CD4-positive, alpha-beta memory T cell (primary cell): ENCODE results near the gene ARSI. TPM values are rescaled to one million over a fixed set of nuclear protein-coding genes. Genes with fewer than 3 reads are reported as not detected.
A peak's percentile ranks its signal among the peaks of the same experiment; 100 is the strongest.

Experiments
- CTCF ChIA-PET: fragments of 350-600 bp; sonication (Branson Sonifier 250); formaldehyde crosslinking; loops from one replicate; lab custom pipeline; 2021; ENCODE audit warnings: inconsistent platforms; ENCODE audit not compliant: partially characterized antibody; lab: Charles Lee
- POLR2A ChIA-PET: fragments of 350-600 bp; sonication (Branson Sonifier 250); formaldehyde crosslinking; loops from one replicate; lab custom pipeline; 2021; ENCODE audit not compliant: partially characterized antibody; lab: Charles Lee
- DNase-seq, 5 donors: peaks; one replicate each; pipeline versions ENCODE4 v3.0.0 to v3.0.0-alpha.2; 2020 to 2022; ENCODE audit warnings: mixed read lengths in 1 of 5
- H3K27ac ChIP-seq: one replicate; pipeline ENCODE4 v1.7.0; 2013; ENCODE audit warnings: low read depth, low read length
- H3K27me3 ChIP-seq: 2 replicates; pipeline ENCODE4 v1.7.0; 2013; ENCODE audit warnings: mild to moderate bottlenecking, low read length, moderate library complexity; ENCODE audit not compliant: insufficient read depth
- H3K36me3 ChIP-seq: 2 replicates; pipeline ENCODE4 v1.7.0; 2013; ENCODE audit warnings: mild to moderate bottlenecking, low read length, moderate library complexity; ENCODE audit not compliant: insufficient read depth
- H3K4me1 ChIP-seq: 2 replicates; pipeline ENCODE4 v1.7.0; 2013; ENCODE audit warnings: mild to moderate bottlenecking, low read length, moderate library complexity; ENCODE audit not compliant: insufficient read depth
- H3K4me3 ChIP-seq, 2 donors: one replicate each; pipeline ENCODE4 v1.7.0; 2013; ENCODE audit warnings: low read length in 2 of 2, mild to moderate bottlenecking in 1 of 2
- H3K9me3 ChIP-seq, 2 donors: one replicate each; pipeline ENCODE4 v1.7.0; 2013; ENCODE audit warnings: low read length in 2 of 2, control low read depth in 1 of 2; ENCODE audit not compliant: control insufficient read depth in 1 of 2
- H3K27ac Mint-ChIP-seq, 7 donors: one replicate each; pipeline ENCODE4 v1.8.0; 2020 to 2021; ENCODE audit warnings: mixed read lengths in 7 of 7, mild to moderate bottlenecking in 6 of 7, inconsistent platforms in 3 of 7, moderate library complexity in 3 of 7
- H3K27me3 Mint-ChIP-seq, 2 donors: one replicate each; pipeline ENCODE4 v1.8.0; 2020 to 2021; ENCODE audit warnings: mixed read lengths in 2 of 2
- H3K36me3 Mint-ChIP-seq, 2 donors: one replicate each; pipeline ENCODE4 v1.8.0; 2020 to 2021; ENCODE audit warnings: mixed read lengths in 2 of 2, inconsistent platforms in 1 of 2, mild to moderate bottlenecking in 1 of 2
- H3K4me1 Mint-ChIP-seq, 4 donors: one replicate each; pipeline ENCODE4 v1.8.0; 2020 to 2021; ENCODE audit warnings: mixed read lengths in 4 of 4, mild to moderate bottlenecking in 1 of 4
- H3K4me3 Mint-ChIP-seq, 8 donors: one replicate each; pipeline ENCODE4 v1.8.0; 2020 to 2021; ENCODE audit warnings: mixed read lengths in 8 of 8, mild to moderate bottlenecking in 7 of 8, moderate library complexity in 6 of 8, inconsistent platforms in 3 of 8
- H3K9me3 Mint-ChIP-seq, 8 donors: one replicate each; pipeline ENCODE4 v1.8.0; 2020 to 2021; ENCODE audit warnings: mixed read lengths in 8 of 8, mild to moderate bottlenecking in 5 of 8, inconsistent platforms in 3 of 8, moderate library complexity in 1 of 8
- intact Hi-C: fragments of 100-400 bp; cut with micrococcal nuclease; formaldehyde crosslinking; loops from one replicate; pipeline ENCODE4 v1.15.1; 2023
- polyA plus RNA-seq, 2 donors: library from polyadenylated mRNA; unstranded; fragments of 300-500 nt; fragmentation: Illumina TruSeq; gene quantifications; one replicate each; pipeline ENCODE4 v1.2.3, GENCODE V29; 2021
- total RNA-seq, 2 experiments: library from RNA; stranded (reverse); gene quantifications; one replicate each; pipeline ENCODE4 v1.2.3, GENCODE V29; 2021

ARSI gene
- total and polyA plus RNA-seq, 4 experiments from 2014 or later, result not detected

DNA sequence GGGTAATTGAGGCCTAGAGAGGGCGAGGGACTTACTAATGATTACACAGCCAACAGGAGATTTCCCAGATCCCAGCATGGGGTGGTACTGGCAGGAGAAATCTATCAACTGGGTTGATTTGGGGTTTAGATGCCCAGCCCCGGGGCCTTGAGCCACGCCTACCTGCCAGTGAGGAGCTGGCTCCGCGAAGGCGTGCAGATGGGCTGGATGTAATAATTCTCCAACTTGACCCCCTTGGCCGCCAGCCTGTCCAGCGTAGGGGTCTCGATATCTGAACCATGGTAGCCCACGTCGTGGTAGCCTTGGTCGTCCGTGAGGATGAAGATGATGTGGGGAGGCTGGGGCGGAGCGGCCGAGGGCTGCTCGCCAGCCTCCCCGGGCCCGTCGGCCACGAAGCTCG lies 804 bp downstream of the ARSI start:
- peaks cover 2 to 6% (median 5%) of the 10 kb centered on the region in 4 donors for H3K4me1 Mint-ChIP-seq
- H3K36me3 Mint-ChIP-seq, result no peaks in the 10 kb centered on the region
- DNase-seq, result no peak
- no peaks in the 10 kb centered on the region for H3K9me3 ChIP-seq
- peaks cover 14% of the 10 kb centered on the region for H3K27me3 ChIP-seq
- H3K4me1 ChIP-seq, result no peaks in the 10 kb centered on the region
- H3K4me3 ChIP-seq, result no peak overlapping the region
- peaks cover 13 to 33% of the 10 kb centered on the region in 2 donors for H3K27me3 Mint-ChIP-seq
- H3K9me3 Mint-ChIP-seq, result no peaks in the 10 kb centered on the region
- ChIA-PET CTCF (interaction anchor here (0.8 kb wide), 1 partner anchor 67 kb away, joined by 3 read pairs; no protein-coding TSS in a partner anchor), POLR2A (no interaction called here)
- intact Hi-C loops, result no loop called here
- H3K4me3 Mint-ChIP-seq, result peak overlapping the region in 2 of 8 donors; percentile 6 to 28
- H3K36me3 ChIP-seq, result no peaks in the 10 kb centered on the region
- no peak overlapping the region for H3K27ac ChIP-seq
- H3K27ac Mint-ChIP-seq, result no peak overlapping the region

GRCh38 chr5:150301170-150301505 lies 1.6 kb downstream of the ARSI start:
- Histone ChIP-seq H3K27me3 (peaks cover 14% of the 10 kb centered on the region), H3K36me3 (no peaks in the 10 kb centered on the region), H3K27ac (no peak overlapping the region), H3K4me3 (no peak overlapping the region), H3K4me1 (no peaks in the 10 kb centered on the region), H3K9me3 (no peaks in the 10 kb centered on the region)
- Mint-ChIP-seq H3K36me3 (no peaks in the 10 kb centered on the region), H3K4me3 (no peak overlapping the region), H3K27ac (no peak overlapping the region), H3K9me3 (peaks cover 0 to 1% (median 0%) of the 10 kb centered on the region in 8 donors), H3K27me3 (peaks cover 13 to 33% of the 10 kb centered on the region in 2 donors), H3K4me1 (peaks cover 2 to 6% (median 5%) of the 10 kb centered on the region in 4 donors)
- POLR2A ChIA-PET, result no interaction called here
- no peak for DNase-seq
- intact Hi-C loops, result no loop called here
- CTCF ChIA-PET, result no interaction called here

DNA sequence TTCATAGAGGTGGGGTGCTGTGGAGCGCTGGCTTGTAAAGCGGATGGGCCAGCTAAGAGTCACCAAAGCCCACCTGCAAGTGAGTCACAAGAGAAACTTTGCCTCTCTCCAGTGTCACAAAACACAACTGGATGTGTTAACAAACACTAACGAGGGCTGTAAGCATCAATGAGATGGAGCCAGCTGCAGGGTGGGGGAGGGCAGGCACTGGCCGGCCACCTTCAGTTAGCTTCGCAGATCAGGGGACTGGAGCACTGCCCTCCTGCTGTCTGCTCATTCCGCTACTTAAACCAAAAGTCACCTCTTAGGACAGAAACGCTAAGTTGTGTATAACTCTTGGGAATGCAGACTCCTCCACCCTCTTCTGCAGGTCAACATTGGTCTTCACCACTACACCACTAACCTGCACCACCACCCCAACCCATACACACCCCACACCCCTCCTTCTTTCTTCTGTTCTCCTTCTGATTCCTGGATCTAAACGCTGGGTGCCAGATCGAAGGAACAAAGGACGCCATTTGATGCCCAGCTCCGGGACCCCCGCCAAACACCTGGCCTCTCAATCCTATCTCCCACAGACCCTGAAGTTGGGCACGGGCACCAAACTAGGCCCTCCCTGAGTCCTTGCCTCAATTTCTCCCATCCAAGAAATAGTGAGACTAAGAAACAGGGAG lies 2.1 kb downstream of the ARSI start:
- ChIA-PET CTCF (no interaction called here), POLR2A (no interaction called here)
- H3K4me1 Mint-ChIP-seq, result peaks cover 2 to 6% (median 4%) of the 10 kb centered on the region in 4 donors
- no peak overlapping the region for H3K4me3 ChIP-seq
- H3K36me3 ChIP-seq, result no peaks in the 10 kb centered on the region
- peaks cover 0 to 1% (median 0%) of the 10 kb centered on the region in 8 donors for H3K9me3 Mint-ChIP-seq
- no peaks in the 10 kb centered on the region for H3K9me3 ChIP-seq
- H3K27me3 Mint-ChIP-seq, result peaks cover 13 to 33% of the 10 kb centered on the region in 2 donors
- no peaks in the 10 kb centered on the region for H3K36me3 Mint-ChIP-seq
- no peak for DNase-seq
- H3K4me3 Mint-ChIP-seq, result no peak overlapping the region
- intact Hi-C loops, result no loop called here
- no peaks in the 10 kb centered on the region for H3K4me1 ChIP-seq
- no peak overlapping the region for H3K27ac ChIP-seq
- H3K27me3 ChIP-seq, result peaks cover 14% of the 10 kb centered on the region
- no peak overlapping the region for H3K27ac Mint-ChIP-seq

DNA sequence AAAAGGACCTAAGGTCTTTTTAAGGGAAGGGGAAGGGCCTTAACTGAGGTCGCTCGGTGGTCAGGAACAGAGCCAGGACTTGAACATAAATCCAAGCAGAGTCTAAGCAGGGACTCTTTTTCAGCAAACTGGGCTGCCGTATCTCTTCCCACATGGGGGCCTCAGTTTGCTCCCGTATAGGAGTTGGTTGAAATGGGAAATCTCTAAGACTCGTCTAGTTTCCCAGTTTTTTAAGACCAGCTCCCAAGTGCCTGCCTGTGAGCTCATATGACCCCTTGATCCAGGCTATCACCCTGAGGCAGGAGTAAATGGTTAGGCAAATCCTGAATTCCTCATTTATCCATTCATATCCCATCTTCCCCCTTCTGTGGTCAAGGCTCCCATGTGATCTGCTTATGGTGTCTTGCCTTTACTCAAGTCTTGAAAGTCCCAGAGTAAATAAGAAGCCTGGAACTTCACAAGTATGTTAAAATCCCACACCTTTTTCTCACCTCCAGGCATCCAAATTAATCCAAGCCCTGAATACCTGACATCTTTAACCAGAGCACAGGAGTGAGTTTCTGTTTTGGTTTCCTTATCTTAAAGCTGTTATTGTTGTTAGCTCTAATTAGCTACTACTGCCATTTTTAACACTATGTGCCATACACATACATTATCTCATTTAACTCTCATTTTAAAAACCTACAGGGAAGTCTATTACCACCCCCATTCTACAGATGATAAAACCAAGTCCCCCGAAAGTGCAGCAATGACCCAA lies 3.0 kb downstream of the ARSI start:
- no peak overlapping the region for H3K27ac Mint-ChIP-seq
- ChIA-PET CTCF (no interaction called here), POLR2A (no interaction called here)

DNA sequence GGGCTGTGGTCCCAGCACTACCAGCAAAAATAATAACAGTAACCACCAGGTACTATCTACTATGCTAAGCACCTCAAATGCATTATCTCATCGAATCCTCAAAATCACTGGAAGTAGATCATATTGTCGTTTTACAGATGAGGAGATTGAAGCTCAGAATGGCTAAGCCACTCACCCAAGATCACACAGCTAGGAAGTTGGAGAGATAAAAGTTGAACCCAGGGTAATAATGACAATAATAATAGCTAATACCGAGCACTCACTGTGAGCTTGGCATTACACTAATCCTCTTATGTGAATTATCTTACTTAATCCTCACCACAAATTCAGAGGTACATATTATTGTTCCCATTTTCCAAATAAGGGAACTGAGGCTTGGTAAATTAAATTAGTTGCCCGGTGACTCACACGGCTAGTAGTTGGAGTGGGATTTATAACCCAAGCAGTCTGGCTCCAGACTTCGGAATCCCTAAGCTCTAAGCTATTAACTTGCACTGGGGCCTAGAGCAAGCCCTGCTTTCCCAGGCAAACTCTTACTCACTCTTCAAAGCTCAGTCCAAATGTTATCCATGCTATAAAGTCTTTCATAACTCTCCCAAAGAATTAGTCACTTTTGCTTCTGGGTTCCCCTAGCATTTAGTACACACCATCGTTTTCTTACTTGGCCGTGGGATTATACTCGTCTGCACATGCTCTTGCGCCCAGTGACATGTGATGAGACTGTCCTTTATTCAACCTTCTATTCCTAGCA lies 3.8 kb downstream of the ARSI start:
- peaks cover 11 to 26% of the 10 kb centered on the region in 2 donors for H3K27me3 Mint-ChIP-seq

More for the DNA sequence above, 3.0 kb downstream of the ARSI start:
- intact Hi-C loops, result no loop called here
- no peak for DNase-seq
- no peak overlapping the region for H3K4me3 ChIP-seq
- H3K27ac ChIP-seq, result no peak overlapping the region
- H3K4me1 ChIP-seq, result no peaks in the 10 kb centered on the region
- peaks cover 0 to 6% (median 3%) of the 10 kb centered on the region in 4 donors for H3K4me1 Mint-ChIP-seq
- no peaks in the 10 kb centered on the region for H3K36me3 ChIP-seq
- peaks cover 13 to 29% of the 10 kb centered on the region in 2 donors for H3K27me3 Mint-ChIP-seq
- no peaks in the 10 kb centered on the region for H3K9me3 ChIP-seq
- peaks cover 14% of the 10 kb centered on the region for H3K27me3 ChIP-seq
- no peaks in the 10 kb centered on the region for H3K36me3 Mint-ChIP-seq
- no peak overlapping the region for H3K4me3 Mint-ChIP-seq
- peaks cover 0 to 1% (median 0%) of the 10 kb centered on the region in 8 donors for H3K9me3 Mint-ChIP-seq

GRCh38 chr5:150297934-150298595 lies 4.6 kb downstream of the ARSI start:
- H3K4me3 Mint-ChIP-seq, result no peak overlapping the region
- POLR2A ChIA-PET, result no interaction called here

More for the DNA sequence above, 3.8 kb downstream of the ARSI start:
- peaks cover 11% of the 10 kb centered on the region for H3K27me3 ChIP-seq
- H3K36me3 ChIP-seq, result no peaks in the 10 kb centered on the region
- intact Hi-C loops, result no loop called here
- Mint-ChIP-seq H3K9me3 (peaks cover 0 to 1% (median 0%) of the 10 kb centered on the region in 8 donors), H3K36me3 (no peaks in the 10 kb centered on the region), H3K4me1 (peaks cover 0 to 6% (median 3%) of the 10 kb centered on the region in 4 donors), H3K27ac (no peak overlapping the region), H3K4me3 (no peak overlapping the region)
- H3K4me1 ChIP-seq, result no peaks in the 10 kb centered on the region
- DNase-seq, result no peak
- ChIA-PET CTCF (interaction anchor here (1.1 kb wide), 1 partner anchor 9 kb away, joined by 3 read pairs; no protein-coding TSS in a partner anchor), POLR2A (no interaction called here)
- H3K27ac ChIP-seq, result no peak overlapping the region
- no peaks in the 10 kb centered on the region for H3K9me3 ChIP-seq
- H3K4me3 ChIP-seq, result no peak overlapping the region

More at GRCh38 chr5:150297934-150298595, 4.6 kb downstream of the ARSI start:
- Mint-ChIP-seq H3K27ac (no peak overlapping the region), H3K27me3 (peaks cover 8 to 24% of the 10 kb centered on the region in 2 donors), H3K36me3 (no peaks in the 10 kb centered on the region), H3K4me1 (peaks cover 0 to 6% (median 3%) of the 10 kb centered on the region in 4 donors), H3K9me3 (peaks cover 0 to 1% (median 0%) of the 10 kb centered on the region in 8 donors)
- no peaks in the 10 kb centered on the region for H3K9me3 ChIP-seq
- DNase-seq, result no peak
- no peak overlapping the region for H3K27ac ChIP-seq
- H3K4me3 ChIP-seq, result no peak overlapping the region
- H3K4me1 ChIP-seq, result no peaks in the 10 kb centered on the region
- CTCF ChIA-PET, result interaction anchor here (1.1 kb wide), 1 partner anchor 10 kb away, joined by 3 read pairs; no protein-coding TSS in a partner anchor
- intact Hi-C loops, result no loop called here
- peaks cover 11% of the 10 kb centered on the region for H3K27me3 ChIP-seq
- H3K36me3 ChIP-seq, result no peaks in the 10 kb centered on the region
